Measurements from ENCODE around the gene EGFL7. TPM values are rescaled to one million over a fixed set of nuclear protein-coding genes. Genes with fewer than 3 reads are reported as not detected.

The EGFL7 gene
- total and polyA plus RNA-seq, 2 of the 13 experiments (the other 11 are each of a cell fraction or from before 2014, with no cell fraction given): 0.20 to 5.1 TPM

DNA sequence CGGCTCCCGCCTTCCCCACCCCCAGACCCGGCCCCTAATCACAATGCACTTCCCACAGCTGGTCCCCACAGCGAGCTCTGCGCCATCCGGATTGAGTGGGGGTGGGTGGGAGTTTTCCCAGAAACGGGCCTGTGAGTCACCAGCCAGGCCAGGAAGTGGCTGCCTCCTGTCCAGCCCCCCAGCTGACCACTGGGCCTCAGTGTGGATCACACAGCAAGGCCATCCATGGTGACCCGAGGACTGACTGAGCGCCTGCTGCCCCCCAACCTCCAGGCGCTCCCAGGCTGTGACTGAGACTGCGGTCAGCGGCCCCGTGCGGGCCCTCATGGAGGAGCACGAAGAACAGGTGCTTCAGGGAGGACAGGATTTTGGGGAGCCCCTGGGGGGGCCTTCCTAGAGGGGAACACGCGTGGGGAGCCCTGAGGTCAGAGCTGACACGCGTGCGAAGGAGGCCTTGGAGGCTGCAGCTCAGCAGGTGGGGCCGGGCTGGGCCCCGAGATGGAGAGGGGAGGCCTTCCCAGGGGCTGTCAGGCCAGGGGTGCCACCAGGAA is 48.3 kb upstream of the EGFL7 start:
- Histone ChIP-seq H3K4me2 (ENCODE audit: low read depth, low read length) (no peak overlapping the region), H3K79me2 (ENCODE audit: insufficient read depth, low read length) (no peaks in the 10 kb centered on the region), H3K9ac (ENCODE audit: insufficient read depth, low read depth, low read length) (no peak overlapping the region), H3K36me3 (replicated peaks in 1 of 2; ENCODE audit: control insufficient read depth in 1 of 2, insufficient read depth in 2 of 2, low read length in 2 of 2) (no peaks in the 10 kb centered on the region), H3K27me3 (ENCODE audit: control insufficient read depth in 1 of 2, insufficient read depth in 2 of 2, low read length in 2 of 2) (peaks cover 27 to 79% of the 10 kb centered on the region in 2 experiments), H2AFZ (ENCODE audit: low read length) (no peak overlapping the region), H3K9me3 (ENCODE audit: low read length) (no peaks in the 10 kb centered on the region), H3K4me3 (replicated peaks in 1 of 3; ENCODE audit: insufficient read depth in 1 of 3, low read depth in 2 of 3, low read length in 3 of 3) (no peak overlapping the region), H4K20me1 (ENCODE audit: insufficient read depth, low read length) (peaks cover 8% of the 10 kb centered on the region; the same call in 1 of the 2 replicates), H3K4me1 (ENCODE audit: insufficient read depth, low read length) (peaks cover 24% of the 10 kb centered on the region), H3K27ac (ENCODE audit: extremely low read length, insufficient read depth, low read length) (no peak overlapping the region)
- in situ Hi-C loops (cut with HindIII; ENCODE audit: extremely low pct_ligation_motif_present, low pct_unique_long_range_greater_than_20kb) (no loop called here), intact Hi-C loops (cut with micrococcal nuclease; ENCODE audit: unreplicated experiment) (no loop called here)
- POLR2A ChIA-PET: no interaction called here
- no peak for ATAC-seq
- BruUV-seq (replicated peaks): no TSS peak
- TF ChIP-seq KDM1A (CRISPR knock-in tag; IDR thresholded peaks at IDR 0.05) (no peak), FOSL2 (CRISPR knock-in tag; IDR thresholded peaks at IDR 0.05) (peak; percentile 48)
- no peak for DNase-seq (ENCODE audit: low spot score)
- 52% methylated on average over 19 of the region's 22 CpGs for WGBS (ENCODE audit: low lambda C conversion rate)
- FAIRE-seq: no peak
- CTCF ChIA-PET (ENCODE audit: low intra/inter-chr PET ratio, low total read pairs): no interaction called here

DNA sequence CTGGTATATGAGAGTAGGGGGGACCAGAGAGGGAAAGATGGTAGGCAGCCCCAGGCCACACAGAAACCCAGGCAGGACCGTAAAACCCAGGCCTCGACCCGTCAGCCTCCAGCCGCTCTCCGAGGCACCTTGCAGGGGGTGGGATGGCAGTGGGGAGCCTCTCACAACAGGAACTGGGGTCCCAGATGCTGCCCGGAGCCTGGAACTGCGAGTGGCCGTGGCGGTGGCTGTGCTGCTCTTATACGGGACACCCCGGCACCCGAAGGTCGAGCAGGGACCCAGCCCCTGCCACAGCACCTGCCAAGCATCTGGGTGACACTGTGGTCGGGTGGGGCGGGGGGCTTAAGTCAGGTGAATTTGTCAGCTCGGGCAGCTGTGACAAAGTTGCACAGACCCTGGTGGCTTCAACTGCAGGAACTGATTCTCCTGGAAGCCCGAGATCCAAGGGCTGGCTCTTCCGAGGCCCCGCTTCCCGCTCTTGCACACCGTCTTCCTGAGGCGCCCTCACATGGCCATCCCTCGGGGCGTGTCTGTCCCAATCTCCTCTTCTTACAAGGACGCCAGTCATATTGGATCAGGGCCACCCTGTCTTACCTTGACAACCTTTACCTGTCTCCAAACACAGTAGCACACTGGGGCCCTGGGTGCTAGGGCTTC is 47.6 kb upstream of the EGFL7 start:
- no peak for ATAC-seq
- H4K20me1 ChIP-seq (ENCODE audit: insufficient read depth, low read length): peaks cover 8% of the 10 kb centered on the region; the same call in 1 of the 2 replicates
- DNase-seq (ENCODE audit: low spot score): no peak
- H3K9ac ChIP-seq (ENCODE audit: insufficient read depth, low read depth, low read length): no peak overlapping the region
- no peaks in the 10 kb centered on the region for H3K9me3 ChIP-seq (ENCODE audit: low read length)
- H3K36me3 ChIP-seq (replicated peaks in 1 of 2; ENCODE audit: control insufficient read depth in 1 of 2, insufficient read depth in 2 of 2, low read length in 2 of 2): no peaks in the 10 kb centered on the region
- 27% methylated on average over 13 of the region's 25 CpGs for WGBS (ENCODE audit: low lambda C conversion rate)
- H3K79me2 ChIP-seq (ENCODE audit: insufficient read depth, low read length): no peaks in the 10 kb centered on the region
- FAIRE-seq: no peak
- ChIA-PET CTCF (ENCODE audit: low intra/inter-chr PET ratio, low total read pairs) (no interaction called here), POLR2A (no interaction called here)
- intact Hi-C loops (cut with micrococcal nuclease; ENCODE audit: unreplicated experiment) (no loop called here), in situ Hi-C loops (cut with HindIII; ENCODE audit: extremely low pct_ligation_motif_present, low pct_unique_long_range_greater_than_20kb) (no loop called here)
- no TSS peak for BruUV-seq (replicated peaks)
- no peak overlapping the region for H2AFZ ChIP-seq (ENCODE audit: low read length)
- H3K27me3 ChIP-seq (ENCODE audit: control insufficient read depth in 1 of 2, insufficient read depth in 2 of 2, low read length in 2 of 2): peaks cover 25 to 79% of the 10 kb centered on the region in 2 experiments
- H3K4me1 ChIP-seq (ENCODE audit: insufficient read depth, low read length): peaks cover 30% of the 10 kb centered on the region
- H3K27ac ChIP-seq (ENCODE audit: extremely low read length, insufficient read depth, low read length): no peak overlapping the region
- no peak overlapping the region for H3K4me2 ChIP-seq (ENCODE audit: low read depth, low read length)
- H3K4me3 ChIP-seq (replicated peaks in 1 of 3; ENCODE audit: insufficient read depth in 1 of 3, low read depth in 2 of 3, low read length in 3 of 3): no peak overlapping the region
- TF ChIP-seq ZNF768 (CRISPR knock-in tag; IDR thresholded peaks at IDR 0.05): no peak
- no peak for TF ChIP-seq ERF (CRISPR knock-in tag; IDR thresholded peaks at IDR 0.05)
- TF ChIP-seq, protein P1, sequence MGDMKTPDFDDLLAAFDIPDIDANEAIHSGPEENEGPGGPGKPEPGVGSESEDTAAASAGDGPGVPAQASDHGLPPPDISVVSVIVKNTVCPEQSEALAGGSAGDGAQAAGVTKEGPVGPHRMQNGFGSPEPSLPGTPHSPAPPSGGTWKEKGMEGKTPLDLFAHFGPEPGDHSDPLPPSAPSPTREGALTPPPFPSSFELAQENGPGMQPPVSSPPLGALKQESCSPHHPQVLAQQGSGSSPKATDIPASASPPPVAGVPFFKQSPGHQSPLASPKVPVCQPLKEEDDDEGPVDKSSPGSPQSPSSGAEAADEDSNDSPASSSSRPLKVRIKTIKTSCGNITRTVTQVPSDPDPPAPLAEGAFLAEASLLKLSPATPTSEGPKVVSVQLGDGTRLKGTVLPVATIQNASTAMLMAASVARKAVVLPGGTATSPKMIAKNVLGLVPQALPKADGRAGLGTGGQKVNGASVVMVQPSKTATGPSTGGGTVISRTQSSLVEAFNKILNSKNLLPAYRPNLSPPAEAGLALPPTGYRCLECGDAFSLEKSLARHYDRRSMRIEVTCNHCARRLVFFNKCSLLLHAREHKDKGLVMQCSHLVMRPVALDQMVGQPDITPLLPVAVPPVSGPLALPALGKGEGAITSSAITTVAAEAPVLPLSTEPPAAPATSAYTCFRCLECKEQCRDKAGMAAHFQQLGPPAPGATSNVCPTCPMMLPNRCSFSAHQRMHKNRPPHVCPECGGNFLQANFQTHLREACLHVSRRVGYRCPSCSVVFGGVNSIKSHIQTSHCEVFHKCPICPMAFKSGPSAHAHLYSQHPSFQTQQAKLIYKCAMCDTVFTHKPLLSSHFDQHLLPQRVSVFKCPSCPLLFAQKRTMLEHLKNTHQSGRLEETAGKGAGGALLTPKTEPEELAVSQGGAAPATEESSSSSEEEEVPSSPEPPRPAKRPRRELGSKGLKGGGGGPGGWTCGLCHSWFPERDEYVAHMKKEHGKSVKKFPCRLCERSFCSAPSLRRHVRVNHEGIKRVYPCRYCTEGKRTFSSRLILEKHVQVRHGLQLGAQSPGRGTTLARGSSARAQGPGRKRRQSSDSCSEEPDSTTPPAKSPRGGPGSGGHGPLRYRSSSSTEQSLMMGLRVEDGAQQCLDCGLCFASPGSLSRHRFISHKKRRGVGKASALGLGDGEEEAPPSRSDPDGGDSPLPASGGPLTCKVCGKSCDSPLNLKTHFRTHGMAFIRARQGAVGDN (CRISPR knock-in tag; IDR thresholded peaks at IDR 0.05): 0 out of 2 replicates have a peak, but pooled peaks have one; percentile 11
- no peak for TF ChIP-seq EED (CRISPR knock-in tag; IDR thresholded peaks at IDR 0.05)
- no peak for TF ChIP-seq RFX3 (CRISPR knock-in tag; IDR thresholded peaks at IDR 0.05)
- TF ChIP-seq, protein P2, sequence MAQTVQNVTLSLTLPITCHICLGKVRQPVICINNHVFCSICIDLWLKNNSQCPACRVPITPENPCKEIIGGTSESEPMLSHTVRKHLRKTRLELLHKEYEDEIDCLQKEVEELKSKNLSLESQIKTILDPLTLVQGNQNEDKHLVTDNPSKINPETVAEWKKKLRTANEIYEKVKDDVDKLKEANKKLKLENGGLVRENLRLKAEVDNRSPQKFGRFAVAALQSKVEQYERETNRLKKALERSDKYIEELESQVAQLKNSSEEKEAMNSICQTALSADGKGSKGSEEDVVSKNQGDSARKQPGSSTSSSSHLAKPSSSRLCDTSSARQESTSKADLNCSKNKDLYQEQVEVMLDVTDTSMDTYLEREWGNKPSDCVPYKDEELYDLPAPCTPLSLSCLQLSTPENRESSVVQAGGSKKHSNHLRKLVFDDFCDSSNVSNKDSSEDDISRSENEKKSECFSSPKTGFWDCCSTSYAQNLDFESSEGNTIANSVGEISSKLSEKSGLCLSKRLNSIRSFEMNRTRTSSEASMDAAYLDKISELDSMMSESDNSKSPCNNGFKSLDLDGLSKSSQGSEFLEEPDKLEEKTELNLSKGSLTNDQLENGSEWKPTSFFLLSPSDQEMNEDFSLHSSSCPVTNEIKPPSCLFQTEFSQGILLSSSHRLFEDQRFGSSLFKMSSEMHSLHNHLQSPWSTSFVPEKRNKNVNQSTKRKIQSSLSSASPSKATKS (CRISPR knock-in tag; IDR thresholded peaks at IDR 0.05): no peak
- TF ChIP-seq, protein P3, sequence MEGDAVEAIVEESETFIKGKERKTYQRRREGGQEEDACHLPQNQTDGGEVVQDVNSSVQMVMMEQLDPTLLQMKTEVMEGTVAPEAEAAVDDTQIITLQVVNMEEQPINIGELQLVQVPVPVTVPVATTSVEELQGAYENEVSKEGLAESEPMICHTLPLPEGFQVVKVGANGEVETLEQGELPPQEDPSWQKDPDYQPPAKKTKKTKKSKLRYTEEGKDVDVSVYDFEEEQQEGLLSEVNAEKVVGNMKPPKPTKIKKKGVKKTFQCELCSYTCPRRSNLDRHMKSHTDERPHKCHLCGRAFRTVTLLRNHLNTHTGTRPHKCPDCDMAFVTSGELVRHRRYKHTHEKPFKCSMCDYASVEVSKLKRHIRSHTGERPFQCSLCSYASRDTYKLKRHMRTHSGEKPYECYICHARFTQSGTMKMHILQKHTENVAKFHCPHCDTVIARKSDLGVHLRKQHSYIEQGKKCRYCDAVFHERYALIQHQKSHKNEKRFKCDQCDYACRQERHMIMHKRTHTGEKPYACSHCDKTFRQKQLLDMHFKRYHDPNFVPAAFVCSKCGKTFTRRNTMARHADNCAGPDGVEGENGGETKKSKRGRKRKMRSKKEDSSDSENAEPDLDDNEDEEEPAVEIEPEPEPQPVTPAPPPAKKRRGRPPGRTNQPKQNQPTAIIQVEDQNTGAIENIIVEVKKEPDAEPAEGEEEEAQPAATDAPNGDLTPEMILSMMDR (CRISPR knock-in tag; IDR thresholded peaks at IDR 0.05): peak; percentile 42
- TF ChIP-seq THAP11 (CRISPR knock-in tag; IDR thresholded peaks at IDR 0.05): no peak

Measured in HepG2 (cell line).